HUES64 (cell line): ENCODE results near the gene GALNT15.

ENCODE experiments used
- H3K27ac ChIP-seq: 2 replicates; pipeline ENCODE4 v1.7.0; 2013; ENCODE audit warnings: low read depth, low read length, inconsistent platforms
- H3K27me3 ChIP-seq: 2 replicates; pipeline ENCODE4 v1.6.1; 2013; ENCODE audit warnings: mild to moderate bottlenecking, low read length; ENCODE audit not compliant: insufficient read depth
- H3K36me3 ChIP-seq: 2 replicates; pipeline ENCODE4 v1.6.1; 2013; ENCODE audit warnings: mild to moderate bottlenecking, low read length; ENCODE audit not compliant: insufficient read depth
- H3K4me1 ChIP-seq: 2 replicates; pipeline ENCODE4 v1.6.1; 2013; ENCODE audit warnings: mild to moderate bottlenecking, low read length, moderate library complexity; ENCODE audit not compliant: insufficient read depth
- H3K4me3 ChIP-seq: 2 replicates; pipeline ENCODE4 v1.5.1; 2013; ENCODE audit warnings: mild to moderate bottlenecking, low read length, moderate library complexity
- H3K9ac ChIP-seq: 2 replicates; pipeline ENCODE4 v1.6.1; 2013; ENCODE audit warnings: mild to moderate bottlenecking, low read depth, low read length
- H3K9me3 ChIP-seq: 2 replicates; pipeline ENCODE4 v1.6.1; 2013; ENCODE audit warnings: low read depth, low read length; ENCODE audit not compliant: insufficient read depth
- WGBS: fragments of 150-250, 120-280 bp; methylation state at CpG from one replicate; pipeline ENCODE4 v1.1.7; 2013; ENCODE audit warnings: missing lambda C conversion rate; 5-methylcytosine and 5-hydroxymethylcytosine counted together

The GALNT15 gene

GRCh38 chr3:16140116-16140893, 34.2 kb upstream of the GALNT15 start:
- Histone ChIP-seq H3K27me3 (no peaks in the 10 kb centered on the region), H3K4me3 (no peak overlapping the region), H3K36me3 (no peaks in the 10 kb centered on the region), H3K9ac (no peak overlapping the region), H3K9me3 (peaks cover 17% of the 10 kb centered on the region), H3K27ac (no peak overlapping the region), H3K4me1 (no peaks in the 10 kb centered on the region)
- WGBS, result 92% methylated on average over 6 of the region's 6 CpGs

DNA sequence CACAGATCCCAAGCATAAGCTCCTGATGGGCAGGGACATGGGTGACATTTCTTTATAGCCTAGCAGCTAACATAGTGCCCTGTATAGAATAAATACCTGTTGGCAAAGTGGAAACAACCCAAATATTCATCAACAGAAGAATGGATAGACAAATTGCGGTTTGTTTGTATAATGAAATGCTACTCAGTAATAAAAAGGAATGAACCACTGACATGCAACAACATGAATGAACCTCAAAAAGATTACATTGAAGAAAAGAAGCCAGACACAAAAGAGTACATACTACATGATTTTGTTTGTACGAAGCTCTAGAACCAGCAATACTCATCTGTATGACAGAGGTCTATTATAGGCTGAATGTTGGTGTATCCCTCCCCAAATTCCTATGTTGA, 33.6 kb upstream of the GALNT15 start:
- H3K9me3 ChIP-seq, result peaks cover 17% of the 10 kb centered on the region
- no peaks in the 10 kb centered on the region for H3K27me3 ChIP-seq
- H3K4me3 ChIP-seq, result no peak overlapping the region
- H3K36me3 ChIP-seq, result no peaks in the 10 kb centered on the region
- no peaks in the 10 kb centered on the region for H3K4me1 ChIP-seq
- H3K9ac ChIP-seq, result no peak overlapping the region
- H3K27ac ChIP-seq, result no peak overlapping the region
- WGBS, result 100% methylated on average over 1 of the region's 2 CpGs

DNA sequence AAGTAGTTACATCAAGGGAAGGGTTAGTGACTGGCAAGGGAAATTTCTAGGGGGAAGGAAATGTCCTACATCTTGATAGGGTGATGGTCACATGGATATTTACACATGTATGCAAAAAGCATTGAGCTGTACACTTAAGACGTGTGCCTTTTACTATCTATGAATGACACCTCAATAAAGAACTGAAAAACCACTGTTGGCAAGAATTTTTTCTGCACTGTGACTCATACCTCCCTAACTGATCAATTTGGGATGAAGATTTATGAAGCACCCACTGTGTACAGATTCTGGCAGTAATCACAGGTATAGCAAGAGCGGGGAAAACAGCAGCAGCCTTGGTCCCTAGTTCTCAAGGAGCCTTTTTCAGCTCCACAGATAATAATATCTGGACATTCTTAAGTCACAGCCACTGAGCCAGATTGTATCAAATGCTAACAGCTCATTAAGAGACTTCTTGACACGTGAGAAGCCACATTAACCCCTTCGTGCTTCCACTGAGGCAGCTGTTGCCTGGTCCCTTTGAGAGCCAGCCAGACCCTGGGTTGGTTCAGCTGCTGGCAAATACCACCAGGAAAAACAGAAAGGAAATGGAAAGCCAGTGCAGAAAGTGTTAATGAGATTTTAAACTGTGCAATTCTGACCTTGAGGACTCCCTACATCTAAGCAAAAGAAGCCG, 32.0 kb upstream of the GALNT15 start:
- Histone ChIP-seq H3K9ac (no peak overlapping the region), H3K27me3 (no peaks in the 10 kb centered on the region), H3K4me3 (no peak overlapping the region), H3K4me1 (no peaks in the 10 kb centered on the region), H3K36me3 (no peaks in the 10 kb centered on the region), H3K27ac (no peak overlapping the region), H3K9me3 (peaks cover 17% of the 10 kb centered on the region)
- 85% methylated on average over 5 of the region's 5 CpGs for WGBS

DNA sequence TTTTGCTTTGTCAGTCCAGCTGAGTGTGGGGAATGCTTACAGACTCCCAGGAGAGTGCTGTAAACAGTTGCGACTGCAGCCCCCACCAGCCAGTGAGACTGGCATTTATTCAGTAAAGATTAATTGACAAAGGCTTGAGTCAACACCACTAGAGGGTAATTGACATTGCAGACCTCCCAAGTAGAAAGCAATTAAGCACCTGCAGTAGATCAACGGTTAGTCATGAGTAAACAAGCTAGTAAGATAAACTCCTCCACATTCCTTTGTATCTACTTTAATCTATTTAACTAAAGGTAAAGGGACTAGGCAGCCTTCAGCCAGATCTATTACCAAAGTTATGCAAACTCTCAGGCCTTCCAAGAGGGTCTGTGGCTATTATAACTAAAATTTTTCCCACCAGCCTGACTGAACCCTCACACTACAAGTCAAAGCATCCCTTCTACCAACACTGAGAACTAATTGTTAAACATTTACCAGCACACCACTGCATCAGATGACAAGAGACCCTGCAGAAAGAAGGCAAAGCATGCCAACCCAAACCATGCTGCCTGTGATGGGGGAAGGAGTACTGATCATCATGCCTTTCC, 30.5 kb upstream of the GALNT15 start:
- Histone ChIP-seq H3K27me3 (no peaks in the 10 kb centered on the region), H3K36me3 (no peaks in the 10 kb centered on the region), H3K4me1 (no peaks in the 10 kb centered on the region), H3K9me3 (peaks cover 17% of the 10 kb centered on the region), H3K27ac (no peak overlapping the region; the same call in 1 of the 2 replicates), H3K9ac (no peak overlapping the region), H3K4me3 (no peak overlapping the region)
- WGBS, result 56% methylated on average over 2 of the region's 2 CpGs

- Histone ChIP-seq H3K9ac (no peak overlapping the region), H3K36me3 (no peaks in the 10 kb centered on the region), H3K27ac (no peak overlapping the region), H3K27me3 (no peaks in the 10 kb centered on the region), H3K4me3 (no peak overlapping the region), H3K4me1 (no peaks in the 10 kb centered on the region), H3K9me3 (peaks cover 17% of the 10 kb centered on the region)
- WGBS, result 98% methylated on average over 2 of the region's 2 CpGs
These were observed 29.3 kb upstream of the GALNT15 start for GRCh38 chr3:16145176-16145575.

DNA sequence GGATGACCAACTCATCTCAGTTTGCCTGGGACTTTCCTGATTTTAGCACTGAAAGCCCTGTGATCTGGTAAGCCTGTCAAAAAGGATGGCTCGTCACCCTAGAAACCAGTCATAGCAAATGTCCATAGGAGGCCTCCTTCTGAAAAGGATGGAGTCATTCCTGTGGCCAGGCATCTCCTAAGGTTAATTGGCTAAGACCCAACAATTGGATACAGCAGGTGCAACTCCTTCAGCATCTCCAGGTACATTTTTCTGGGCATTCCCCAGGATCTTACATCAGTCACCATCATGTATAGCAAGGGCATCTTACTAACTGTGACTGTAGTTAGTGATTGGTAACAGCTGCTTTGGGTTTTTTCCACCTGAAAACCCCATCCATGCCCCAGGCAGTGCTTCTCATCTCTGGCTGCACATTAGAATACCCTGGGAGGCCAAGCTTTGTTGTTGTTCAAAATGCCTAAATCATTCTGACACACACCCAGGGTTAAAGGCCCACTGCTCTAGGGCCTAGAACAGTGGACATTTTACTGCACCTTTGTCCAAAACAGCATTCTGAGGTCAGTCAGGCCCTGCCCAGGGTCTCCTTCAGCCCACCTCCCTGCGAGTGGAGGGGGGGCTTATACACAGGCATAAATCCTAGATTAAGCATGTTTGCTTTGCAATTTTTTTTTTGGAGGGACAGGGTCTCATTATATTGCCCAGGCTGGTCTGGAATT, 28.3 kb upstream of the GALNT15 start:
- H3K4me3 ChIP-seq, result no peak overlapping the region
- no peak overlapping the region for H3K27ac ChIP-seq
- no peaks in the 10 kb centered on the region for H3K27me3 ChIP-seq
- H3K9me3 ChIP-seq, result peaks cover 17% of the 10 kb centered on the region
- H3K4me1 ChIP-seq, result no peaks in the 10 kb centered on the region
- H3K36me3 ChIP-seq, result no peaks in the 10 kb centered on the region
- no peak overlapping the region for H3K9ac ChIP-seq
- WGBS, result 93% methylated on average over 2 of the region's 2 CpGs

DNA sequence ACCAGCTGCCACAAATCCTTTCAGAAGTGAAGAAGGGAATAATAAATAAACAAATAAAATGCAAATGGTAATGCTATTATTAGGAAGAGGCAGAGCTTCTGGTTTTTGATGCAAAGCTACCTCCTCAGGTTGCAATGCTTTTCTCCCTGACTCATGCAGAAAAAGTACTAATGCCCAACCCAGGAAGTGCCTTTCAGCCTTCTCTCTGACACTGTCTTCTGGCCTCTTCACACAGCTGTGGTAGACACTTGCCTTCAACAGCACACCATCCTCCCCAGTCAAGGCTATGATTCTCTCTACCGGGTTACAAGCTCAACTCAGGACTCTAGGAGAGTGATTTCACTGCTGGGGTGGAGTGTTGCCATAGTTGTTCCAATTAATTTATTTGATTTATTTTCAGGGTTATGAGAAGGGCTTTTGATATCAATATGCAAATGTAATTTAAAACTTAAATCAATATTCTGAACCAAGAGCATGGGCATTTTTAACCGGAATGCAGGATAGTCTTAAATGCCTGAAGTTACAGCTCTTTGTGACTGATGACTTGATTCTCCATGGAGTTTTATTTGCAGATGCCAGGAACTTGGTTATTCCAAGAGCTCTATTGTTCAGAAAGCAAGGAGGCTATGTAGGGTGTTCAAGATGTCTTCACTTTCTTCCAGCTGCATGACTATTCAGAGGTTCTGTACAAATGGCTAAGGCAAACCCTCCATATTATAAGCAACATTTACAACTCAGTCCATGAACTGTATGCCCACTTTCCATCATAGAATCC, 27.1 kb upstream of the GALNT15 start:
- H3K36me3 ChIP-seq, result no peaks in the 10 kb centered on the region
- H3K9me3 ChIP-seq, result peaks cover 17% of the 10 kb centered on the region
- no peaks in the 10 kb centered on the region for H3K27me3 ChIP-seq
- no peak overlapping the region for H3K4me3 ChIP-seq
- H3K27ac ChIP-seq, result no peak overlapping the region
- no peak overlapping the region for H3K9ac ChIP-seq
- H3K4me1 ChIP-seq, result no peaks in the 10 kb centered on the region
- WGBS, result 82% methylated on average over 2 of the region's 2 CpGs

- H3K4me3 ChIP-seq, result no peak overlapping the region
- H3K27me3 ChIP-seq, result no peaks in the 10 kb centered on the region
- H3K9me3 ChIP-seq, result peaks cover 17% of the 10 kb centered on the region
- H3K36me3 ChIP-seq, result no peaks in the 10 kb centered on the region
- WGBS, result 89% methylated on average over 6 of the region's 6 CpGs
- no peaks in the 10 kb centered on the region for H3K4me1 ChIP-seq
- no peak overlapping the region for H3K9ac ChIP-seq
- no peak overlapping the region for H3K27ac ChIP-seq
These were observed 26.3 kb upstream of the GALNT15 start for GRCh38 chr3:16148213-16148612.

GRCh38 chr3:16148783-16149182, 25.7 kb upstream of the GALNT15 start:
- 98% methylated on average over 4 of the region's 4 CpGs for WGBS
- H3K27me3 ChIP-seq, result no peaks in the 10 kb centered on the region
- no peaks in the 10 kb centered on the region for H3K36me3 ChIP-seq
- no peak overlapping the region for H3K4me3 ChIP-seq
- H3K27ac ChIP-seq, result no peak overlapping the region
- H3K9ac ChIP-seq, result no peak overlapping the region
- no peaks in the 10 kb centered on the region for H3K4me1 ChIP-seq
- H3K9me3 ChIP-seq, result peaks cover 17% of the 10 kb centered on the region

DNA sequence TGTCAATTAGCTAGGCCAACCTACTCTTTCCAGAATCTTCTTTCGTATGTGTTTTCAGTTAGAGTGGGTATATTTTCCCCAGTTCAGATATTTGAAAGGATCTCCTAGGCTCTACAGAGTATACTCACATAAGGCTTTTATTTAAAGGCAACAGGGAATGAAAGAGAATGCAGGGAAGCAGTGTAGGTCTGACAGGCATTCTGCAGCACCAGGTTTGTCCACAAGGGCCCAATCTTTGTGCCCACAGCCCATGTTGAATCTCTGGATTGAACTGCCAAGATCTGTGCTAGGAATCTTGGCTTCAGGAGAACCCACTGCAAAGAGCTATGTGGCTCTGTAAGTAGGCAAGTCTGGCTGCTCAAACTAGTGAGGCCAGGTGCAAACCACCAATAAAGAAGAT, 24.2 kb upstream of the GALNT15 start:
- H3K9me3 ChIP-seq, result peaks cover 10% of the 10 kb centered on the region
- H3K36me3 ChIP-seq, result no peaks in the 10 kb centered on the region
- no peaks in the 10 kb centered on the region for H3K4me1 ChIP-seq
- WGBS, result no CpG with 5 or more reads among the region's 1 CpG
- no peaks in the 10 kb centered on the region for H3K27me3 ChIP-seq
- no peak overlapping the region for H3K4me3 ChIP-seq
- no peak overlapping the region for H3K27ac ChIP-seq
- H3K9ac ChIP-seq, result no peak overlapping the region
